ENCODE measurements around the gene LMBRD2. TPM values are rescaled to one million over a fixed set of nuclear protein-coding genes. Genes with fewer than 3 reads are reported as not detected.

LMBRD2 gene
- total and polyA plus RNA-seq, 7 experiments from 2014 or later: 4.1 to 17.1 (median 7.9) TPM

DNA sequence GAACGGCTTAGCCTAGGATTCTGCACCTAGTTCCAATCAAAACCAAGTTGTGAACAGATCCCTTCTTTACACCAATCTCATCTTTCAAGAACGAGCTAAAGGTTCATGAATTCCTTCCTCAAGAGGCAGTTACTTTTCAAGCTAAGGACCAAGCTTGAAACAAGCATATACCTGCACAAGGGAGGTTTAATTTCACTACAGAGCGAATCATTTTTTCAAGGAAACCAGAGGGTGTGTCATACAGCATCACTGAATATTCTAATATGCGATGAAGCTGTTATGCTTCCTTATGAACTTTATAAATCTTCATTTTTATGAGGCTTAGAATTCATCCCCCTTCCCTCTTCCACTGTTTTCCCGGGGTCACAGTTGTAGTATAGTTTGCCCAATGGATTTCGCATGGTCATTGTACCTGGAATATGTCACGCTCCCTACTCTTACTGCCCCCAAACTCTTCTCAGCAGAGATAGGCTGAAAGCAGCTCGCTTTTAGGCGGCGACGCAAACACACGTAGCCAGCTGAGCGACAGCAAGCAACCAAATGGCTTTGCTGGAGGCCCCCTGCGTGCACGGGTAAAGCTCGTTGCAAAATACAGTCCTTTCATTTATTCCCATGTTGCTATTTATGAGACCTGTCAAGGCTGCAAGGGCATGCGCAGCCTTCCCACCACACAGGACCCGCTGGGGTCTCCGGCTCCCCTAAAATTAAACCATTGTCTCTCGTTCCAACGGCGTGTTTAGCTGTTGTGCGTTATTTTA lies 832 bp downstream of the LMBRD2 start:
- DNase-seq (peak; percentile 15 to 63 (median 32)), ATAC-seq (peak; percentile 3)
- Mint-ChIP-seq H3K27me3 (no peaks in the 10 kb centered on the region), H3K36me3 (peaks cover 4 to 30% (median 18%) of the 10 kb centered on the region in 5 donors), H3K4me1 (peaks cover 44 to 84% (median 69%) of the 10 kb centered on the region in 7 donors), H3K4me3 (peak overlapping the region; percentile 89 to 98 (median 96)), H3K9me3 (no peaks in the 10 kb centered on the region), H3K27ac (peak overlapping the region; percentile 76 to 97 (median 91))
- Histone ChIP-seq H3K4me3 (ENCODE audit: low read length) (peak overlapping the region; percentile 87), H3K36me3 (ENCODE audit: control insufficient read depth in 2 of 3, insufficient read depth in 3 of 3, low read length in 3 of 3) (peaks cover 0 to 7% (median 0%) of the 10 kb centered on the region in 3 experiments), H3K4me1 (ENCODE audit: control insufficient read depth in 2 of 2, insufficient read depth in 2 of 2, low read length in 2 of 2) (peaks cover 24% of the 10 kb centered on the region in 2 donors), H3K27ac (ENCODE audit: low read depth, low read length) (peak overlapping the region; percentile 85), H3K9me3 (ENCODE audit: control insufficient read depth in 2 of 3, low read length in 3 of 3) (no peaks in the 10 kb centered on the region), H3K27me3 (ENCODE audit: control insufficient read depth in 2 of 2, insufficient read depth in 2 of 2, low read length in 2 of 2) (no peaks in the 10 kb centered on the region)
- ChIA-PET POLR2A (interaction anchor here (1.0 to 3.2 kb wide), 5 partner anchors 10 to 1235 kb away, joined by 3 to 35 read pairs (median 5); partner anchors contain the start of genes BRIX1, NADK2 and RAD1), CTCF (no interaction called here)
- intact Hi-C loops (cut with micrococcal nuclease): loop anchor here (1.0 to 10.0 kb wide), 12 partner anchors 16 to 1314 kb away; partner anchors contain the start of genes DNAJC21 (in 2 of the 2), NUP155 (in 2 of the 2), SPEF2 (in 1 of the 2) and TTC23L (in 1 of the 2)

DNA sequence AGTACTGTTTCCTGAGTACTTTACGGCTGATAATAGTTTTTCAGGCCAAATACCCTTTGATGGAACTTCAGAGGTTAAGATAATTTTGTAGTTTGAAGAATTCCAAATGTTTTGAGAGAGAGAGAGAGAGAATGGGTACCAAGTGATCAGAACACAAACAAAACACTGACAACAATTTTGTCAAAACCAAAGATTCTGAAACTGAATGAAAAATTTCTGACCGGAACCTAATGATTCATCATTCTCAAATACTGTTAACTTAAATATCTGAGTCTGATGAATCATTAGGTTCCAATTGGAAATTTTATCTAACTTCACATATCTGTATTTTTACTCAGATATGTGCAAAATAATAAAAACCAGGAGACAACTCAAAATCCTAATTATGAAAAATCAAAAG lies 4.0 kb downstream of the LMBRD2 start:
- Histone ChIP-seq H3K27ac (ENCODE audit: low read depth, low read length) (no peak overlapping the region), H3K27me3 (ENCODE audit: control insufficient read depth in 2 of 2, insufficient read depth in 2 of 2, low read length in 2 of 2) (no peaks in the 10 kb centered on the region), H3K4me3 (ENCODE audit: low read length) (no peak overlapping the region), H3K4me1 (ENCODE audit: control insufficient read depth in 2 of 2, insufficient read depth in 2 of 2, low read length in 2 of 2) (peaks cover 16 to 18% of the 10 kb centered on the region in 2 donors), H3K9me3 (ENCODE audit: control insufficient read depth in 2 of 3, low read length in 3 of 3) (no peaks in the 10 kb centered on the region), H3K36me3 (ENCODE audit: control insufficient read depth in 2 of 3, insufficient read depth in 3 of 3, low read length in 3 of 3) (peaks cover 0 to 6% (median 0%) of the 10 kb centered on the region in 3 experiments)
- peaks cover 0 to 7% (median 3%) of the 10 kb centered on the region in 5 donors for H3K36me3 Mint-ChIP-seq
- H3K4me1 Mint-ChIP-seq: peaks cover 26 to 63% (median 52%) of the 10 kb centered on the region in 7 donors
- ATAC-seq (no peak), DNase-seq (no peak)
- no peaks in the 10 kb centered on the region for H3K9me3 Mint-ChIP-seq
- intact Hi-C loops (cut with micrococcal nuclease): no loop called here
- peak overlapping the region in 2 of 9 donors; percentile 40 to 76 for H3K27ac Mint-ChIP-seq
- peak overlapping the region in 2 of 10 donors; percentile 21 to 32 for H3K4me3 Mint-ChIP-seq
- H3K27me3 Mint-ChIP-seq: no peaks in the 10 kb centered on the region
- POLR2A ChIA-PET: no interaction called here
- CTCF ChIA-PET: no interaction called here

DNA sequence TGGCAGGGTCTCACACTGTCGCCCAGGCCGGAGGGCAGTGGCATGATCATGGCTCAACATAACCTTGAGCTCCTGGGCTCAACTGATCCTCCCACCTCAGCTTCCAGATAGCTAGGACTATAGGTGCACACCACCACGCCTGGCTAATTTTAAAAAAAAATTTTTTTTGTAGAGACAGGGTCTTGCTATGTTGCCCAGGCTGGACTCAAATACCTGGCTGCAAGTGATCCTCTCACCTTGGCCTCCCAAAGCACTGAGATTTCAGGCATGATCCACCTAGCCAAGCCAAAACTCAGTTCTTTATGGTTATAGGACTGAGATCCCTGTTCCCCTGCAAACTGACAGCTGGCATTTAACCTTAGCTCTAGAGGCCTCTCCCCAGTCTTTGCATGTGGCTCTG lies 5.3 kb downstream of the LMBRD2 start:
- peaks cover 0 to 3% (median 0%) of the 10 kb centered on the region in 3 experiments for H3K36me3 ChIP-seq (ENCODE audit: control insufficient read depth in 2 of 3, insufficient read depth in 3 of 3, low read length in 3 of 3)
- no peak overlapping the region for H3K4me3 Mint-ChIP-seq
- POLR2A ChIA-PET: no interaction called here
- peaks cover 22 to 59% (median 42%) of the 10 kb centered on the region in 7 donors for H3K4me1 Mint-ChIP-seq
- no peaks in the 10 kb centered on the region for H3K27me3 Mint-ChIP-seq
- DNase-seq (no peak), ATAC-seq (no peak)
- H3K36me3 Mint-ChIP-seq: peaks cover 0 to 11% (median 6%) of the 10 kb centered on the region in 5 donors
- no peak overlapping the region for H3K27ac Mint-ChIP-seq
- intact Hi-C loops (cut with micrococcal nuclease): no loop called here
- no peaks in the 10 kb centered on the region for H3K27me3 ChIP-seq (ENCODE audit: control insufficient read depth in 2 of 2, insufficient read depth in 2 of 2, low read length in 2 of 2)
- CTCF ChIA-PET: no interaction called here
- peaks cover 12 to 18% of the 10 kb centered on the region in 2 donors for H3K4me1 ChIP-seq (ENCODE audit: control insufficient read depth in 2 of 2, insufficient read depth in 2 of 2, low read length in 2 of 2)
- H3K27ac ChIP-seq (ENCODE audit: low read depth, low read length): no peak overlapping the region
- H3K9me3 ChIP-seq (ENCODE audit: control insufficient read depth in 2 of 3, low read length in 3 of 3): no peaks in the 10 kb centered on the region
- H3K4me3 ChIP-seq (ENCODE audit: low read length): no peak overlapping the region
- H3K9me3 Mint-ChIP-seq: no peaks in the 10 kb centered on the region

DNA sequence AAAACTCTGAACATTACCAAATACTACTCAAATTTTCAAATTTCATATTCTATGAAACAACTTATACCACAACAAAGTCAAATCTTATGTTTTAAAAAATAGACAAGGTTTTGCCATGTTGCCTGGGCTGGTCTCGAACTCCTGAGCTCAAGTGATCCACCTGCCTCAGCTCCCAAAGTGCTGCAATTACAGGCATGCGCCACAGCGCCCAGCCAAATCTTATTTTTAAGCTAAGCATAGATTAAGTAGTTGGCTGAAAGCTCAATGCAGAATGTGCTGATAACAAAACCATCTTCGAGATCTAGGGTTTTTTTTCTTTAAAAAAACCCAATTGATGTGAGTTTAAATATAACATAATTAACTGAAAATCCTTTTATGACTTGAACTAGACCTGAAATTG lies 6.4 kb downstream of the LMBRD2 start:
- intact Hi-C loops (cut with micrococcal nuclease): no loop called here
- peaks cover 3 to 19% (median 14%) of the 10 kb centered on the region in 5 donors for H3K36me3 Mint-ChIP-seq
- H3K4me1 ChIP-seq (ENCODE audit: control insufficient read depth in 2 of 2, insufficient read depth in 2 of 2, low read length in 2 of 2): peaks cover 5 to 11% of the 10 kb centered on the region in 2 donors
- H3K27me3 Mint-ChIP-seq: no peaks in the 10 kb centered on the region
- no peak overlapping the region for H3K4me3 ChIP-seq (ENCODE audit: low read length)
- H3K9me3 Mint-ChIP-seq: peaks cover 0 to 5% (median 1%) of the 10 kb centered on the region in 11 donors
- ChIA-PET POLR2A (no interaction called here), CTCF (no interaction called here)
- no peak for DNase-seq
- peaks cover 15 to 48% (median 34%) of the 10 kb centered on the region in 7 donors for H3K4me1 Mint-ChIP-seq
- H3K36me3 ChIP-seq (ENCODE audit: control insufficient read depth in 2 of 3, insufficient read depth in 3 of 3, low read length in 3 of 3): peaks cover 0 to 2% (median 0%) of the 10 kb centered on the region in 3 experiments
- no peak overlapping the region for H3K4me3 Mint-ChIP-seq
- no peak overlapping the region for H3K27ac Mint-ChIP-seq
- H3K27me3 ChIP-seq (ENCODE audit: control insufficient read depth in 2 of 2, insufficient read depth in 2 of 2, low read length in 2 of 2): no peaks in the 10 kb centered on the region
- no peak for ATAC-seq
- no peak overlapping the region for H3K27ac ChIP-seq (ENCODE audit: low read depth, low read length)
- no peaks in the 10 kb centered on the region for H3K9me3 ChIP-seq (ENCODE audit: control insufficient read depth in 2 of 3, low read length in 3 of 3)

DNA sequence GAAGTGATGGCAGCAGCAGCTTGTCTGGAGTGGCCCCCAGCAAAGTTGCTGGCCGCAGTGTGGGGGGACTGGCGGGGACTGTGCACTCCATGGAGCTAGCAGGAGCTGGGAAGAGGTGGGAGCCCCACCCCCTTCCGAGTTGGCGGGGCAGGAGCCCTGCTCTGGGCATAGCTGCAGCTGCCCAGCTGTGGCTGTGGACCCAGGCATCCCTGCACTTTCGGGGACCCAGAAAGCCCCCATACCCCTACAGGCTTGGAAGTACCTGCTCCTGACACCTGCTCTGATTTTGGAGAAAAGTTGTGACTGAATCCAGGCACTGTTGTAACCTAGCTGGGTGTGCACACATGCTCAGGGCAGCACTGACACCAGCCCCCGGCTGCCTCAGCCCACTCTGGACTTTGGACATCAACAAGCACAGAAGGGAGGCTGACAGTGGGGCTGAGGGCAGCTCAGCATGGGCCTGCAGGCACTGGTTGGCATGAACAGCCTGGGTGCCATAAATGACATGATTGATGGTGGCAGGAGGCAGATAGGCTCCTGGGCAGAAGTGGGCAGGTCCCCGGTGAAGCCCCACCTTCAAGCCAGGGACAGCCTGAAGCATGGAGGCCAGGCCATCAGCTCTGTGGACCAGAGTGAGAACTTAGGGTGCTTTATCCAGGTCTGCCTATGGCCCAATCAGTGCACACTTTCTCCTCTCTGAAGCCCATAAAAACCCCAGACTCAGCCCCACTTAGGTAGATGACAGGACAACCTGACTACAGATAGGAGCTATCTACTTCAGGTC lies 12.6 kb downstream of the LMBRD2 start:
- H3K27ac ChIP-seq (ENCODE audit: low read depth, low read length): no peak overlapping the region
- POLR2A ChIA-PET: no interaction called here
- H3K27me3 ChIP-seq (ENCODE audit: control insufficient read depth in 2 of 2, insufficient read depth in 2 of 2, low read length in 2 of 2): no peaks in the 10 kb centered on the region
- H3K27ac Mint-ChIP-seq: no peak overlapping the region
- H3K4me3 ChIP-seq (ENCODE audit: low read length): no peak overlapping the region
- DNase-seq (no peak), ATAC-seq (no peak)
- H3K9me3 ChIP-seq (ENCODE audit: control insufficient read depth in 2 of 3, low read length in 3 of 3): peaks cover 0 to 5% (median 0%) of the 10 kb centered on the region in 3 experiments
- peaks cover 0 to 22% (median 2%) of the 10 kb centered on the region in 11 donors for H3K9me3 Mint-ChIP-seq
- CTCF ChIA-PET: interaction anchor here (1.0 kb wide), 1 partner anchor 12 kb away, joined by 3 read pairs; no protein-coding TSS in a partner anchor
- peaks cover 16 to 61% (median 51%) of the 10 kb centered on the region in 5 donors for H3K36me3 Mint-ChIP-seq
- H3K27me3 Mint-ChIP-seq: no peaks in the 10 kb centered on the region
- peaks cover 0 to 16% (median 0%) of the 10 kb centered on the region in 3 experiments for H3K36me3 ChIP-seq (ENCODE audit: control insufficient read depth in 2 of 3, insufficient read depth in 3 of 3, low read length in 3 of 3)
- H3K4me1 ChIP-seq (ENCODE audit: control insufficient read depth in 2 of 2, insufficient read depth in 2 of 2, low read length in 2 of 2): no peaks in the 10 kb centered on the region
- H3K4me1 Mint-ChIP-seq: peaks cover 0 to 5% (median 0%) of the 10 kb centered on the region in 7 donors
- no peak overlapping the region for H3K4me3 Mint-ChIP-seq
- intact Hi-C loops (cut with micrococcal nuclease): no loop called here

DNA sequence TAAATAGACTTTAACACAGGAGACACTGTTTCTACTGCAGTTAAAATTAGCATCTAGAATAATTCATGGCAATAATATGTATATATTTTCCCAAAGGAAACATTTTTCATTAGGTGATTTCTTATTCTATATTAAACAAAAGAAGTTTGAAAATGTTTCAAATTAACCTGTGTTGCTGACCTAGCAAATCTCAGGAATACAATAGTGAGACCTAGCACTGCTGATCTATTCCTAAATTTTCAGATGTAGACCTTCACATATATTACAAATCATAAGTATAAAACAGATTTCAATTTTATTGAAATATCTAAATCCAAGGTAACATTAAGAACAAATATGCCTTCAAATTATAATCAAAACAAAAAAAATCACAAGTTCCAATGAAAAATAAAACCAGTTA lies 15.1 kb downstream of the LMBRD2 start:
- Mint-ChIP-seq H3K4me3 (no peak overlapping the region), H3K4me1 (peaks cover 0 to 14% (median 8%) of the 10 kb centered on the region in 7 donors), H3K27ac (no peak overlapping the region), H3K27me3 (no peaks in the 10 kb centered on the region), H3K9me3 (peaks cover 0 to 22% (median 2%) of the 10 kb centered on the region in 11 donors), H3K36me3 (peaks cover 17 to 79% (median 58%) of the 10 kb centered on the region in 5 donors)
- CTCF ChIA-PET: no interaction called here
- ATAC-seq (no peak), DNase-seq (no peak)
- Histone ChIP-seq H3K27me3 (ENCODE audit: control insufficient read depth in 2 of 2, insufficient read depth in 2 of 2, low read length in 2 of 2) (no peaks in the 10 kb centered on the region), H3K36me3 (ENCODE audit: control insufficient read depth in 2 of 3, insufficient read depth in 3 of 3, low read length in 3 of 3) (peaks cover 0 to 16% (median 0%) of the 10 kb centered on the region in 3 experiments), H3K4me3 (ENCODE audit: low read length) (no peak overlapping the region), H3K27ac (ENCODE audit: low read depth, low read length) (no peak overlapping the region), H3K9me3 (ENCODE audit: control insufficient read depth in 2 of 3, low read length in 3 of 3) (peaks cover 0 to 5% (median 0%) of the 10 kb centered on the region in 3 experiments), H3K4me1 (ENCODE audit: control insufficient read depth in 2 of 2, insufficient read depth in 2 of 2, low read length in 2 of 2) (no peaks in the 10 kb centered on the region)
- intact Hi-C loops (cut with micrococcal nuclease): no loop called here
- POLR2A ChIA-PET: no interaction called here
